Measurements from ENCODE around the gene DNAH11.
"Not testable (repeated sequence)": the region's sequence is repeated elsewhere in the genome, so short reads cannot be mapped to it uniquely, and the experiment has no call there.

DNAH11 gene

DNA sequence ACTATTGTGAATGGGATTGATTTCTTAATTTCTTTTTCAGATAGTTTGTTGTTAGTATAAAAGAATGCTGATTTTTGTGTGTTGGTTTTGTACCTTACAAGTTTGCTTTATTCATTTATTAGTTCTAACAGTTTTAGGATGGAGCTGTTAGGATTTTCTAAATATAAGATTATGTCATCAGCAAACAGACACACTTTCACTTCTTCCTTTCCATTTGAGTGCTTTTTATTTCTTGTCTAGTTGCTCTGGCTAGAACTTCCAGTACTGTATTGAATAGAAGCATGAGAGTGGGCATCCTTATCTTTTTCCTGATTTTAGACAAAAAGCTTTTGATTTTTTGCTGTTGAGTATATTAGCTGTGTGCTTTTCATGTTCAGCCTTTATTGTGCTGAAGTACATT is 81.5 kb downstream of the DNAH11 start:
- DNase-seq: no peak

DNA sequence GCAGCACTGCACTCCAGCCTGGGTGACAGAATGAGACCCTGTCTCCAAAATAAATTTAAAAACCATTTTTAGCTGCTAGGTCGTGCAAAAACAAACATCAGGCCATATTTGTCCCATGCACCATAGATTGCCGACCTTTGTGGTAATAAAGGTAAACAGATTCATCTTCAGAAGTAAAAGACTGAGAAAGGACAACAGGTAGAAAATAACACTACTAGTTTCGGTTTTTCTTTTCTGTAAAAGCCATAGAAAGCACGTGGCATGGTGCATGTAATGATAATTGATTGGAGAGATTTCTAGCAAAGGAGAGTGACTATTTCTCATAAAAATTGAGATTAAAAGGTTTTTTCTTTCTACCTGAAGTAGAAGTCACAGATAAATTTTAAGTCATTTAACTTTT is 93.9 kb downstream of the DNAH11 start:
- no peak for DNase-seq

DNA sequence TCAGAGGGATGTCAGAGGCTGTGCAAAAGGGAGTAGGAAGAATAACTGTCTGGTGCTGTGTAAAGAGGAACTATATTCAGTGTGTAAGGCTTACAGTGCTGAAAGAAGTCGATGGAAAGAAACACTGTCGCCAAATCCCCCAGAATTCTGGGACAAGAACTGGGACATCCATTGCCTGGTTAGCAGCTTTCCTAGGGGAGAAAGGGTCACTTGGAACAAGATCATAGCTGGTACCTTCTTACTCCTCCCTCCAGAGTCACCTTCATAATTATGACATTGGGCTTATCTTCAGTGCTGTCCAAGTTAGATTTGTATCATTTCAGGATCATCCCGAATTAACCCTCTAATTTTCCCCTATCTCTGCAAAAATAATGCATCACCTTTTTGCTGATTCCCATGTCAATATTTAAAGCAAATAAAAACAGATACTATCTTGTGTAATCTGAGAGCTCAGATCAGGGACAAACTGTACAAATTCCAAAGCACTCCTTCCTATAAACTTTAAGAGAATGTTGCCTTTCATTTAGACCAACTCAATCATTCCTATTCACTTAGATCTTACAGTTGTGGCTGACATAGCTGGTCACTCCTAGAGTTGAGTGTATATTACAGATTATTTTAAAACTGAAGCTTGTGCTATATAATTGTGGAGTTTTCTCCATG is 96.5 kb downstream of the DNAH11 start:
- no peak for DNase-seq

DNA sequence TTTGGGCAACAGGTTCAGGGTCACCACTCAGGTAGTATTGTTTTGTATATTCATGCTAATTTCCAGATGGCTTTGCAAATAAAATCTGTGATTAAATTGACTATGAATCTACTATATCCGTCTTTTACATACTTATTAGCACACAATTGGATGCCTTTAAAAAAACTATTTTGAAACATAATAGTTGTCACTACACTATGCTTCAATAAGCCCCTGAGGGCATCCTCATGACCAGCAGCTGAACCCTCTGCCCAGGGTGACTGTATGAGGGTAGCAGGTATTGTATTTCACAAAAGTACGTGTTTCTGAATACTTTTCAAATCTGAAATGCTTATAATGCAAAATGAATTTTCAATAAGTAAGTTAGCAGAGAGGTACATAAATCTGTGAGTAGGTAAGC is 97.3 kb downstream of the DNAH11 start:
- no peak for DNase-seq

DNA sequence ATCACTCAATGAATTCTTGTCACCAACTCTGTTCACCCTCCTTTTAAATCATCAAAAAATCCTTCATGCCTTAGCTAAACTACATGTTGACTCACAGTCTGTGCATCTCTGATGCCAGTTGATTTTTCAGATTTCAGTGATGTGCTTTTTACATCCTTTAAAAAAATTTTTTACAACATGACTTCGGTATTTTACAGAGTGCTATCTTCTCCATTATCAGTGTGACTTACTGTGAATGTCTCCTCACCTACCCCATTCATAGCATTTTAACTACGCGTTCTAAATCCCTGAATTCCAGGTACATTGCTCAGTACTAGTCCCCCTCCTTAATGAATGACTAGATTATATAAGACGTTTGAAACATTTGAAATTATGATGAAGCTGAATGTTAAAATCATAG is 98.7 kb downstream of the DNAH11 start:
- DNase-seq: no peak

DNA sequence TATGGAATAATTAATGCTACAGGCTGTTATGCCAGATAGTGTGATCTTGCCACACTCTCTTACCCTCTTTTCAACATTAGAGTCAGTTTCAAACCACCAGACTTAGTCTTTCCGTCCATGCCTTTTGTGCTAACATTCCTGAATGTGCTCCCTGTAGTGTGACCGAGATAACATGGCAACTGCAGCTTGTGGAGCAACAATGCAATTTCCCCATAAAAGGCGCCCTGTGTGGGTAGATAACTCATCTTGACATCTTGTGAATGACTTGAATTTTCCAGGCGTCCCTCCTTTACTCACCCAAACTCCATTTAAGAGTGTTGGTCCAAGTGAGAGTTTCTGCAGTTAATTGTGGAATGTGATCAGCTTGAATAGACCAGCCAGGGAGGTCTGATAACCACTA is 99.6 kb downstream of the DNAH11 start:
- DNase-seq: no peak

DNA sequence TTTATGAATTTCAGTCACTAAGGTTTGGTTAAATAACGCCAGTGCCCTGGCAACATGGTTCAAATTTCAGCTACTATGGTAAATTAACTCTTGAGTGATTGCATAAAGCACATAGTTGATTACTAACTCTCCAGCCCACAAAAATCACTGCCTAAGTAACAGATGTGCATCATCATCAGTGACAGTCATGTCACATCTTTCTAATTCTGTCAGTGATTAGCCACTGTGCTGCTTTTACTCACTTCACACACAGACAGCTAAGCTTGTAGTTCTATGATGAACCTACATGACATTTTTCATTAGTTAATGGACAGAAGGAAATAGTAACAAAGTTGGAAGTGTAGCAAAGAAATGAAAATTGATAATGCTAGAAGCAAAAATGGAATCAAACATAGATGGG is 108.9 kb downstream of the DNAH11 start:
- DNase-seq: no peak

DNA sequence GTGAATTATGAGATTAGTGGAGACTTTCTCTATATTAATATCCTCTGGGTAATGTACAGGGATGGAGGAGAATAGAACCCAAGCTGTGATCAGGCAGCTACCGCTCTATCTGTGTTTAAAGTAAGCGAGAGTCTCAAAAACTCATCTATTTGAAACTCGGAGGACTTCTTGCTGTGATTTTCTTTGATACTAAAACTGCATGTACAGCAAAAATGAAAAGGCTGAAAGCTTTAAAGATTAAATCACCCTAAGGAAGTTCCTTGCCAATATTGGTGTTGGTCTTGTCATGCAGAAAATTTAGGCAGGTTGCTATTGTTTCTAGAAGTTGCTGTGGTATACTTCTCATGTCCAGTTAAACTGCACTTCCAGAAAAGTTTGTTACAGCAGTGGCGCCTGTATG is 110.8 kb downstream of the DNAH11 start:
- no peak for DNase-seq

DNA sequence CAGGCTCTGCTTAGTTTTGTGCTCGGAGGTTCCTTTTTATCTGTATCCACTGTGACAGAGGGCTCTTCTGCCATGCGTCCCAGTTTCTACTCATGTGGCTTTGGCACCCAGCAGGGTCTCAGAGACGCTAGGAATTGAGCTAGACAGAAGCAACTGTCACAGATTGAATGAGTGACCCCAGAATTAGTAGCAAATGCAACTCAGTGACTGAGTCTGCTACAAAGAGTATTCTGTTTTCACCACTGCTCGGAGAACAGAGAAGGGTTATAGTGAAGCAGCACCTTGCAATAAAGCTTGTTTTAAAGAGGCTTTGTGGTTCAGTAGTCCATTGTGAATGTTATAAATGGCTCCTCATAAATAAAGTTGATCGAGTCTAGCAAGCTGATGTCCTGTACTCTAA is 113.2 kb downstream of the DNAH11 start:
- DNase-seq: no peak

DNA sequence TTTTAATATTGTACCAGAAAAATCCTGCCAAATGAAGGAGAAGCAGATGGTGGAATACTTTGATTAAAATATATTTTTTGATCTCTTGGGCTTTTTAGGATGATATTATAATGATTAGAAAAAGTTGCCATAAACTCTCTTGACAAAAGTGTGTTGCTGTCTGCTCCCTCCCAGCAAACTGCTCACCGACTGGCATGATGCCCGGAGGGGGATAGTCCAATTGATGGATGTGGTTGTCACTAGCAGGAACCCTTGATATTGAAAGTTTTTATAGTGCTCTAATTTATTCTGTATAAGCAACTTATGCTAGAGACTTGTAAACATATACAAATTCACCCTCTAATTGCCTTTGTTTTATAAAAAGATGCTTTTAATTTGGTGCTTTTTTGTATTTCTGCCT is 114.0 kb downstream of the DNAH11 start:
- no peak for DNase-seq

DNA sequence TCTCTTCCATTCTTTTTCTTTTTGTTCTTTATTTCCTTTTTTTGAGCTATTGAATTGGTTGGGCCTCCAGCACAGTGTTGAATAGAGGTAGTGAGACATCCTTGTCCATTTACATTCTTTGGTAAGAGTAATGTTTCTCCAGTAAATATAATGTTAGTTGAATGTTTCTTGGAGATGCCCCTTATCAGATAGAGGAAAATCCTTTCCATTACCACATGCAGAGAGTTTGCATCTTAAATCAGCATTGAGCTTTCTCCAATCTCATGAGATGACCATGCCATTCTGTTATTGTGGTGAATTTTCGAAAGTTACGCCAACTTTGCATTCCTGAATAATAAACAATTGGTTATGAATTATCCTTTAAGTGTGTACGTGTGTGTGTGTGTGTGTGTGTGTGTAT is 127.7 kb downstream of the DNAH11 start:
- DNase-seq: no peak

DNA sequence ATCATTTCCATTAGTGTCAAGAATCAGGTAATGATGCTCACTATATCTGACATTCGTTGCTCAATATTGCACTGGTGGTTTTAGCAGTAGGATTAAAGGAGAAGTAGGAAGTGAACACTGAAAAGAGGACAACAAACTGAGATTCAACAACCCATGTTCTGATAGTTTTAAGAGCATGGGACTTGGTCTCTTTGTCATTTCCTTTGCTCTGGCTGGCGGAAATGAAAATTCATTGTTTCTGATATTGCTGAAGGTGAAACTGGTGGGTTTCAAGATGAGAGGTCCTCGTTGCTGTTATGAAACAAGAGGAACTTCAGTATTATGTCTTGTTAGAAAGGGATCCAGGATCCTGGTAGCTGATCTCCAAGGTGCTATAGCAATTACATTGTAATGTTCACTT is 129.0 kb downstream of the DNAH11 start:
- no peak for DNase-seq

DNA sequence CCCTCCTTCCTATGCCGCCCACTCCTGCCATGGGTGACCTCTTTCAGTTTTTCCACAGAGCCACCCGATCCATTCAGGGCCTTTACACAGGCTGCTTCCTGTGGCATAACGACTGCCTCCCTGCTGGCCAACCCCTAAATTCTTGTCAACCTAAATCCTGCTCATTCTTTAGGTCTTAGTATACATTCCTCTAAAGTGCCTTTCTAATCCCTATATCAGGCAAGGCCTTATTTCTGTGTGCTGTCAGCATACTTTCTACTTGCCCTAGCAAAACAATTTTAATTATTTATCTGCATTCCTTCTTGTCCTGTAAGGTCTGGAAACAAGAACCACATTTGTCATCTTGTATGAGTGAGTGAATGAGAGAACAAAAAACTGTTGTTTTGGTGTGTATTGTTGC is 132.4 kb downstream of the DNAH11 start:
- DNase-seq: no peak

DNA sequence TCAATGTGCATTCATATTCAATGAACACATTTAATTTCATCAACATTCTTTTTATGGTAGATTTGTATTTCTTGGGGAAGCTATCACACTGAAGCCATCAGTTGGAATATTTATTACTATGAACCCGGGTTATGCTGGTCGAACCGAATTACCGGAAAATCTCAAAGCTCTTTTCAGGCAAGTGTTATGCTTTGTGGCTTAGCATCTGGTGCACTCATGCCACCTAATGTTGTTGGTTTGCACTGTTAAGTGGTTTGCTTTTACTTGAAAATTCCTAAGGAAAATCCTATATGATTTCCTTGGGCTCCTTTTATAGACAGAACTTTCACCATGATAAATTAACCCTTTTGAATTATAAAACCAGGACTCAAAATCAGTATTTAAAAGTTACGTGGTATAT is 147.9 kb downstream of the DNAH11 start:
- DNase-seq: peak; percentile 38

DNA sequence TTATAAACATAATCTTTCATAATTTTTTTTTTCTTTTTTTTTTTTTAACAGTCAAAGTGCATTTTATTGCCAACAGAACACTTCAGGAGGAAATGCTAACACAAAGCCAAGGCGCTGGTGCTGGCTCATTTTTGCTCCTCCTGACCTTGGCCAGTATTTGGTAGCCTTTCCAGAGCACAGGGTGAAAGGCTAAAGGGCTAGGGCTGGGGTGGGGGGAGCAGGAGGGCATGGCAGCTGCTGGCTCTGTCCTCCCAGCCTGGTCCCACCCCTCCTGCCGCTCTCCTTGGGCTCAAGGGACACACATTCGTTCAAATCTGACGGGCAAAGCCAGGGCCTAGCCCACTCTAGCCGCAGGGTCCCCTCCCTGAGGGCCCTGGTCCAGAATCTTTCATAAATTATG is 148.3 kb downstream of the DNAH11 start:
- DNase-seq: not testable (repeated sequence)

DNA sequence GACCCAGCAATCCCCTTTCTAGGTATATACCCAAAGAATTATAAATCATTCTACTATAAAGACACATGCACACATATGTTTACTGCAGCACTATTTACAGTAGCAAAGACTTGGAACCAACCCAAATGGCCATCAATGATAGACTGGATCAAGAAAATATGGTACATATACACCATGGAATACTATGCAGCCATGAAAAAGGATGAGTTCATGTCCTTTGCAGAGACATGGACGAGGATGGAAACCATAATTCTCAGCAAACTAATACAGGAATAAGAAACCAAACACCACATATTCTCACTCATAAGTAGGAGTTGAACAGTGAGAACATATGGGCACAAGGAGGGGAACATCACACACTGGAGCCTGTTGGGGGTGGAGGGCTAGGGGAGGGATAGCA is 157.7 kb downstream of the DNAH11 start:
- not testable (repeated sequence) for DNase-seq

DNA sequence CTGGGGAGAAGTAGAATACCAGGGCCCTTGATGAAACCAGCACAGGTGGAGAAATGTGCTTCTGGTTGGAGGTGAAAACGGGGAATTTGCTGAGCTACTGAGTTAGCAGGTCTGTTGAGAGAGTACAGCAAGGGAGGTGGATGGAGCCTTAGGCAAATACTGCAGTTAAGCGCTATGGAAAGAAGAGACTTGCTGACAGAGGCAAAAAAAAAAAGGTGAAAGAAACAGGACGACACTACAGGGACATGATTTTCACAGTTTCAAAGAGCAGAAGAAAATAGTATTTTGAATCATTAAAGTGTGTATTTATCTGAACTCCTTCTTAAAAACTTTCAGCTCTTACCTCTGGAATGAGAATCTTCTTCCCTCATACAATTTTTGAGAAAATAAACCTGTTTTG is 159.5 kb downstream of the DNAH11 start:
- no peak for DNase-seq

DNA sequence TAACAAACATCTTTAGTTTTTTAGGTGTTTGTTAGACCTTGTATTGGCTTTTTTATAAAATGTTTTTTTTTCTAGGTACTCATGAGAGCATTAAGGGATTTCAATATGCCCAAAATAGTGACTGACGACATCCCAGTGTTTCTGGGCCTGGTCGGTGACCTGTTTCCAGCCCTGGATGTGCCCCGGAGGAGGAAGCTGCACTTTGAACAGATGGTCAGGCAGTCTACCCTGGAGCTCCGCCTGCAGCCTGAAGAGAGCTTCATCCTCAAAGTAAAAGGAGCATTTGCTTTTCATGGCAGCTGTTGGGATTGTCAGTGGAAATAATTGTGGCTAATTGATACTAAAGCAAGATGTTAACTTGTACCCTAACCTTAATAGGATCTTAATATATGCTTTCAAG is 161.5 kb downstream of the DNAH11 start:
- peak; percentile 25 for DNase-seq

DNA sequence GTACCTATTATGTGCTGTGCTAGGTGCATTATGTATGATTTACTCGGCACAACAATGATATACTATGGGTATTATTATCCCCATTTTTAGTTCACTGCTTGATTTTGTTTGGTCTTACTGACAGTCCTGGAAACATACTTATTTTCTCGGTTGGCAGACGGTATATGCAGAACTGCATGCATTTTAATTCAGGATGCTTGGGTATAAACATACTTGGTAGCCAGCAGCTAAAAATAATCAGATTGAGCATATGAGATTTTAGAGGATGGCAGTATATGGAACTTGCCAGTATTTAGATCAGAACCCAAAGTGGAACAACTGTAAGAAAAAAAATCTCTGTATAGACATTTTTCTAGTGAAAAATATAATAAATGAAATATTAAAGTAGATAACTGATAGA is 163.3 kb downstream of the DNAH11 start:
- DNase-seq: no peak

DNA sequence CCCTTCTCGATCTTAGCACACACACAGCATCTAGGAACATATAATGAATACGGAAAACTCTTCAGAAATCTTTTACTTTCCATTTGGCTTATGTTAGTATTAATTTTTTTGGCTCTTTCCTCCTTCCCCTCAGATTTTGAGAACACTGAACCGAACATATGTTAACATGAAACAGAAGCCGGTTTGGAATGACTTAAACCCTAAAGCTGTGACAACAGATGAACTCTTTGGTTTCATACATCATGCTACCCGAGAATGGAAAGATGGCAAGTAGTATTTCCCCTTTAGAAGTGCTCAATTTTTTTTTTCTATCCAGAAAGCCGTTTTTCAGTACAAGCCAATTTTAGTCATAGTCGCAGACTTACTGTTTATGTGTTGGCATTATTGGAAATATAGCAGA is 164.7 kb downstream of the DNAH11 start:
- DNase-seq: no peak

DNA sequence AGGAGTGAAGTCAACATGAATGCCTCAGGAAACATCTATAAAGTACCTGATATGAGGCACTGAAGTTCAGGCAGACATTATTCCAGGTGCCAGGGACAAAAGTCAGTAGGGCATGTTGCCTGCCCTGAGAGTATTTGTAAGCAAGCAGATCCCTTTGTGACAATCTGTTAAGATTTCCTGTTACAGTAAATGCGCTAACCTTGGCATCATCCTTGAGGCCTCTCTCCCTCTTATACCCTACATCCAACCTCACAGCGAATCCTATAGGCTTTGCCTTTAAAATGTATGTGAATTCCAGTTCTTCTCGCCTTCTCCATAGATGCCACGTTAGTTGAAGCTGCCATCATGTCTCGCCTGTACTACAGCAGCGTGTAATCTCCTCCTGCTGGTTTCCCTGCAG is 165.3 kb downstream of the DNAH11 start:
- no peak for DNase-seq

DNA sequence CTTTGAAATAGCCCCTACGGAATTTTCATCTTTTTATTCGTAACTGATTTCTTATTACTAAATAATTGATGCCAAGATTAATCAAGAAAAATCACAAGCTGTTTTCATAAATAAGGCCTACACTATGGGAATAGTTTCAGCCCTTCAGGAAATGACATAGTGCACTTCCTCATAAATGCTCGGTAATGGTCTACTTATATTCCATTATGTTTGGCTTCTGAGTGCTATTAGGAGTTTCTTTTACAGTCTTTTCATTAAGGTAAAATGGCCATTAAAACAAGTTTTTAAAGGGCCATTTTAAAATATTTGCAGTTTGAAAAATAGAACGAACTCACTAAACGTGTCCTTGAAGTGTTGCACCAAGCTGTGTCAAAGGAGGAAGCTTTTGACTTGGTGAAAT is 174.5 kb downstream of the DNAH11 start:
- DNase-seq: no peak

DNA sequence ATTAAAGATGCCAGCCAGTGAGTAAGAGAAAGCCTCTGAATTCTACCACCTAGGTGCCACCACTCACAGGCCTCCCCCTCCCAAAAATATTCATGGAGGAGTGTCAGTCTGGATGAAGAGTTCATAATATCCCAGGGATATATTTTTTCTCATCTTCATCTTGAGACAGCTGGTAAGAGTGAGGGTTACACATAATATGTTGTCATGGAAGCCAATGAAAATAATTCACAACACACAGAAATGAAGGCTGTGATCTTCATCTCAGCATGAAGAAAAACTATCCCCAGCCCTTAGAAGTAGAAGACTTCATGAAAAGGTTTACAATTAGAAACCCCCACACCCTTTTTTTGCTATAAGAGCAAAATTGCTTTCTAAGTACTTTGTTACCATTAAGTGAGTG is 175.6 kb downstream of the DNAH11 start:
- DNase-seq: peak; percentile 31

DNA sequence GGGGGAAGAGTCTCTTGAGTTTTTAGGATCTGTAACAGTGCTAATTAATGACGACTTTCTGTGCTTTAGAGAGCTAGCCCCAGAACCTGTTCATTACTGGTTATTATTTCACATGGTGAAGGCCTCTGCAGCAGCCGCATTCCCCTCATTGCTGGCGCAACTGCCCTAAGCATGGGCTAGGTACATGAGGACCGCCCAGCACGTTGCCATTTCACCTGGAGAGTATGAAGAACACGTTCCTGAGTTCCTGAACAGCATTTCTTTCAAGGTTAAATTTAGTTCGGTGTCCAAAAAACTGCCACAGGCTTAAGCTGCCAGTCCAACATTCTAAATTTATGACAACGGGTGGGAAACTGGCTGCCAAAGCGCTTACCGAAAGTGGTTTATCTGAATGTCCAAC is 177.0 kb downstream of the DNAH11 start:
- no peak for DNase-seq

DNA sequence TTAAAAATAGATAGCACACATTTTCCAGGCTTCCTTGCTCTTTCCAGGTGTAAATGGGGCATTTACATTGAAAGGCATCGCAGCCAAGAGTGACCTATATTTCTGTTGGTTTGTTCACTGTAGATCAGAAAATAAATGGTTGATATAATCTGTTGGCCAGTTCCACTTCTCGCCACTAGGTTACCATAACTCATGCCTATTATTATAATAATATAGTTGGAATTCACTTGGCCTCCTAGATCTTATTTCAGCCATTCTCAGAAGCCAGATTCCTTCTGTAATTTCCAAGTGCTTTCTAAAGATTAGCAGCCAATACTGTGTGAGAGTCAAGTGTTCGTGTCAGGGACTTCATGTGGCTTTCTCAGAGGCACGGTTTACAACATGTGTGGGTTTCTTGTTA is 179.5 kb downstream of the DNAH11 start:
- DNase-seq: peak; percentile 20

DNA sequence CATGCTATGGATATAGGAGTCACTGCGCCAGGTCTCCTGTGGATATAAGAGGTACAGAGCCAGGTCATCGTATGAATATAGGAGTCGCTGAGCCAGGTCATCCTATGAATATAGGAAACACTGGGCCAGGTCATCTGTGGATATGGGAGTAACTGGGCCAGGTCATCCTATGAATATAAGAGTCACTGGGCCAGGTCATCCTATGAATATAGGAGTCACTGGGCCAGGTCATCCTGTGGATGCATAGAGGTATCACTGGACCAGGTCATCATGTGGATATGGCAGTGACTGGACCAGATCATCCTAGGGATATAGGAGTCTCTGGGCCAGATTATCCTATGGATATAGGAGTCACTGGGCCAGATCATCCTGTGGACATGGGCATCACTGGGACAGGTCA is 181.7 kb downstream of the DNAH11 start:
- no peak for DNase-seq

All from DMS53 (cell line).